Lower leg skin (tissue), 4 donors: Measurements from ENCODE around the gene IGDCC3. TPM values are rescaled to one million over a fixed set of nuclear protein-coding genes. Genes with fewer than 3 reads are reported as not detected.

Source experiments
- DNase-seq, 2 donors: peaks; one replicate each; pipeline ENCODE4 v3.0.0-alpha.2; 2019; ENCODE audit warnings: low spot score in 2 of 2
- H3K4me3 ChIP-seq: fragments of 200-600 bp; sonication (generic); 2 replicates; pipeline ENCODE4 v1.5.1; 2017; ENCODE audit warnings: mild to moderate bottlenecking, low read depth; ENCODE audit not compliant: poor library complexity, severe bottlenecking
- CTCF ChIP-seq, 3 donors: fragments of 450-650 bp; IDR thresholded peaks; one replicate each; pipeline ENCODE4 v1.5.1; 2016; ENCODE audit warnings: antibody characterized with exemption in 3 of 3, mild to moderate bottlenecking in 3 of 3, moderate library complexity in 2 of 3
- POLR2A ChIP-seq, 2 donors: fragments of 450-650 bp; IDR thresholded peaks; one replicate each; pipeline ENCODE4 v1.6.1; 2016 to 2017; ENCODE audit warnings: antibody characterized with exemption in 2 of 2, mild to moderate bottlenecking in 1 of 2, moderate library complexity in 1 of 2
- WGBS, 2 donors: methylation state at CpG; one replicate each; pipeline ENCODE4 v1.1.5; 2018; 5-methylcytosine and 5-hydroxymethylcytosine counted together
- intact Hi-C: fragments of 100-400 bp; cut with DNase I; formaldehyde crosslinking; loops from one replicate; pipeline ENCODE4 v1.15.0; 2023; ENCODE audit warnings: low total_unique reads
- total RNA-seq, 4 donors: library from RNA; depleted of rRNA; stranded (reverse); fragments of >200 nt; gene quantifications; one replicate each; pipeline ENCODE4 v1.1.0, GENCODE V29; 2016

The IGDCC3 gene
- total RNA-seq, 4 donors from 2014 or later, result not detected

DNA sequence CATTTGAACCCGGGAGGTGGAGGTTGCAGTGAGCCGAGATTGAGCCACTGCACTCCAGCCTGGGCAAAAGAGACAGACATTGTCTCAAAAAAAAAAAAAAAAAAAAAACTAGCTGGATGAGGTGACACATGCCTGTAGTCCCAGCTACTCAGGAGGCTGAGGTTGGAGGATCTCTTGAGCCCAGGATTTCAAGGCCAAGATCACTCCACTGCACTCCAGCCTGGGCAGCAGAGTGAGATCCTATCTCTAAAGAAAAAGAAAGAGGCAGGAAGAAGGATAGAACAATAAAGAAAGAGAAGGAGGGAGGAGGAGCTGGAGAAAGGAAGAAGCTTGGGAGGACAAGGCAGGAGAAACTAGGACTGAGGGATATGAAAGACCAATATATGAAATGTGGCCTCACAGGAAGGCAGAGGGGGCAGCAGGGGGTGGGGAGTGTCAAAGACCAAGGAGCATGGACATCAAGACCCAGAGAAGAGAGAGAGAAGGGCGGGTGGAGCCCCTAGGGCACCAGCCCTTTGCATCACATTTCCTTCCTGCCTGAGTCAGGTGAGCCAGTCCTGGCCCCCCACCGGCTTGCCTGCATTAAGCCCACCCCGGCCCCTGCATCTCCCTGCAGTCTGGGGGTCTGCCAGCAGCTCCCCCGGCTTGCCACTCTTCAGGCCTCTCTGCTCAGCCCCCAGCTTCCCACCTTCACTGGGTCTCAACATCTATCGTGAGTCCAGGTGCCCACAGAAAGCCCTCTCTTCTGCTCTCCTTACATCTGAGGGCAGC is 11.5 kb downstream of the IGDCC3 start:
- no peak overlapping the region for H3K4me3 ChIP-seq
- no peak for DNase-seq
- no peak for TF ChIP-seq CTCF (IDR thresholded peaks at IDR 0.05)
- TF ChIP-seq POLR2A (IDR thresholded peaks at IDR 0.05), result no peak
- 91 to 92% methylated on average over 7 of the region's 7 CpGs for WGBS, 2 donors
- intact Hi-C loops, result no loop called here

DNA sequence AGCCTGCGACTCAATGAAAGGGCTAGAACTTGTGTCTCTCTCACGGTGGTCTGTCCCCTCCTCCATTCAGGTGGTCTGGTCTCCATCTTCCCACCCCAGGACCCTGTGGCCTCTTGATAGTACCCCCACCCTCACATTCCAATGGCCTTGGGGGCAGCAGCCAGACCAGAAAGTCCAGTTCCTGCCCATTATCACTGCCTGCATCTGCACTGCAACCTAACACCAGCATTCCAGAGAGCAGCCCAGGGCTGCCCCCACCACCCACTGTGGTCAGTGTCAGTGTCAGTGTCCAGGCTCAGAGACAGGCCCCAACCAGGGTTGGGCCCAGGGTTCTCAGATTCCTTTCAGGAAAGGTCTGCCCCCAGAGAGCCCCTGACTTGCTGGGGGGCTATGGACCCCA is 12.6 kb downstream of the IGDCC3 start:
- TF ChIP-seq CTCF (IDR thresholded peaks at IDR 0.05) (no peak), POLR2A (IDR thresholded peaks at IDR 0.05) (no peak)
- WGBS, 2 donors, result 69 to 76% methylated on average over 2 of the region's 2 CpGs
- DNase-seq, result no peak
- H3K4me3 ChIP-seq, result no peak overlapping the region
- intact Hi-C loops, result no loop called here

DNA sequence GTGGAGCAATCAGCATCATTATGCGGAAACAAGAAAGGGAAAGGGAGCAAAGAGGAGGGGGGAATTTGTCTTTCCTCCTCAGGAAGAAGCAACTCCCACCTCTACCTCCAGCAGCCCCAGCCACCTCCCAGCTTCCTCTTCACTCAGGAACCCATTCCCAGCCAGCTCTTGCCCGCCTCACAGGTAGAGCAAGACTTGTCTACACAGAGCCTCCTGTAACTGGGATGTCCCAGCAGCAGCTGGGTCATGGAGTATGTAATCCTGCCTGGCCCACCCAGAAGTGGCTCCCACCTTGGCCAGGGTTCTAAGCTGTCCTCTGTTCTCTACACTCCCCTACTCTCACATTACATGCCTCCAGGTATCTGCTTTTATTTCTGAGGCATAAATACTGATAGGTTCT is 14.0 kb downstream of the IGDCC3 start:
- intact Hi-C loops, result no loop called here
- TF ChIP-seq CTCF (IDR thresholded peaks at IDR 0.05) (no peak), POLR2A (IDR thresholded peaks at IDR 0.05) (no peak)
- 84 to 87% methylated on average over 2 of the region's 2 CpGs for WGBS, 2 donors
- no peak overlapping the region for H3K4me3 ChIP-seq
- DNase-seq, result no peak

- TF ChIP-seq CTCF (IDR thresholded peaks at IDR 0.05) (no peak), POLR2A (IDR thresholded peaks at IDR 0.05) (no peak)
- WGBS, 2 donors, result 83 to 85% methylated on average over 7 of the region's 7 CpGs
- intact Hi-C loops, result no loop called here
- H3K4me3 ChIP-seq, result no peak overlapping the region
- no peak for DNase-seq
Measured at GRCh38 chr15:65363306-65363705, 14.5 kb downstream of the IGDCC3 start.

DNA sequence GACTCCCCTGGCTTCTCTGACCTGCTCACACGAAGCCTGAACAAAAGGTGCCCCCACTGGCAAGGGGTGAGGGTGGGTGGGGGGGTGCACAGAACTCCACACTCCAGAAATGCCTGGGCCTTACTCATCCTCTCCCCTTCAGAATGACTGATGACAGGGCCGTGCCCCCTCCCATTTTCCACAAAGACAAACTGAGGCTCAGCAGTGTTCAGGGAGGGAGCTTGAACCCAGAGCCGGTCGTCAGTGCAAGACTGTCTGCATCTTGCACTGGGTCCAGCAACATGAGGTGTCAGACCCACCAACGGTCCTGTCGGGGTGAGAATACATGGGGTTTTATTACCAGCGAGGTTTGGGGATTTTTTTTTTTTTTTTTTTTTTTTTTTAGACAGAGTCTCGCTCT is 15.3 kb downstream of the IGDCC3 start:
- intact Hi-C loops, result no loop called here
- H3K4me3 ChIP-seq, result no peak overlapping the region
- WGBS, 2 donors, result 89 to 90% methylated on average over 8 of the region's 8 CpGs
- TF ChIP-seq CTCF (IDR thresholded peaks at IDR 0.05) (no peak), POLR2A (IDR thresholded peaks at IDR 0.05) (no peak)
- no peak for DNase-seq
